ENCODE results near the gene GPR158. TPM values are rescaled to one million over a fixed set of nuclear protein-coding genes. Genes with fewer than 3 reads are reported as not detected.

Gene GPR158
- total RNA-seq, 1 experiment from 2014 or later: 0.07 TPM

- Histone ChIP-seq H3K9me3 (peaks cover 7% of the 10 kb centered on the region; the same call in 1 of the 2 replicates), H3K27me3 (replicated peaks; ENCODE audit: control insufficient read depth, insufficient read depth, low read length) (no peaks in the 10 kb centered on the region), H3K4me3 (ENCODE audit: low read depth, low read length) (no peak overlapping the region), H3K4me1 (no peaks in the 10 kb centered on the region), H3K36me3 (ENCODE audit: control insufficient read depth, insufficient read depth, low read length) (no peaks in the 10 kb centered on the region)
- CTCF ChIA-PET: interaction anchor here (0.5 kb wide), 1 partner anchor 178 kb away, joined by 3 read pairs; no protein-coding TSS in a partner anchor
- POLR2A ChIA-PET: no interaction called here
- no TSS peak for BruUV-seq (replicated peaks)
- intact Hi-C loops (cut with micrococcal nuclease; ENCODE audit: unreplicated experiment): no loop called here
- DNase-seq: no peak
- H3K27me3 Mint-ChIP-seq (ENCODE audit: insufficient read depth, unreplicated experiment): peaks cover 8% of the 10 kb centered on the region
- no peak overlapping the region for H3K4me3 Mint-ChIP-seq (ENCODE audit: unreplicated experiment)
- no peaks in the 10 kb centered on the region for H3K4me1 Mint-ChIP-seq (ENCODE audit: low read depth, unreplicated experiment)
- no peak overlapping the region for H3K27ac Mint-ChIP-seq (ENCODE audit: unreplicated experiment)
- peaks cover 20% of the 10 kb centered on the region for H3K9me3 Mint-ChIP-seq (ENCODE audit: unreplicated experiment)
- H3K36me3 Mint-ChIP-seq (ENCODE audit: insufficient read depth, unreplicated experiment): no peaks in the 10 kb centered on the region
- no peak for TF ChIP-seq CTCF (IDR thresholded peaks at IDR 0.05; ENCODE audit: insufficient read depth in 1 of 2, low read depth in 1 of 2, low read length in 1 of 2, severe bottlenecking in 1 of 2, unreplicated experiment in 1 of 2)
These were observed 43.9 kb upstream of the GPR158 start for GRCh38 chr10:25130906-25131305.

GRCh38 chr10:25142116-25142864, 32.5 kb upstream of the GPR158 start:
- no TSS peak for BruUV-seq (replicated peaks)
- Mint-ChIP-seq H3K27me3 (ENCODE audit: insufficient read depth, unreplicated experiment) (peaks cover 5% of the 10 kb centered on the region), H3K9me3 (ENCODE audit: unreplicated experiment) (no peaks in the 10 kb centered on the region), H3K4me3 (ENCODE audit: unreplicated experiment) (no peak overlapping the region), H3K36me3 (ENCODE audit: insufficient read depth, unreplicated experiment) (no peaks in the 10 kb centered on the region), H3K4me1 (ENCODE audit: low read depth, unreplicated experiment) (no peaks in the 10 kb centered on the region), H3K27ac (ENCODE audit: unreplicated experiment) (no peak overlapping the region)
- no peak for DNase-seq
- ChIA-PET POLR2A (no interaction called here), CTCF (no interaction called here)
- TF ChIP-seq CTCF (IDR thresholded peaks at IDR 0.05; ENCODE audit: insufficient read depth in 1 of 2, low read depth in 1 of 2, low read length in 1 of 2, severe bottlenecking in 1 of 2, unreplicated experiment in 1 of 2): no peak
- H3K4me1 ChIP-seq: no peaks in the 10 kb centered on the region
- no peak overlapping the region for H3K4me3 ChIP-seq (ENCODE audit: low read depth, low read length)
- no peaks in the 10 kb centered on the region for H3K27me3 ChIP-seq (replicated peaks; ENCODE audit: control insufficient read depth, insufficient read depth, low read length)
- intact Hi-C loops (cut with micrococcal nuclease; ENCODE audit: unreplicated experiment): no loop called here
- no peaks in the 10 kb centered on the region for H3K9me3 ChIP-seq
- H3K36me3 ChIP-seq (ENCODE audit: control insufficient read depth, insufficient read depth, low read length): no peaks in the 10 kb centered on the region

- H3K4me1 Mint-ChIP-seq (ENCODE audit: low read depth, unreplicated experiment): no peaks in the 10 kb centered on the region
- peaks cover 8% of the 10 kb centered on the region for H3K27me3 Mint-ChIP-seq (ENCODE audit: insufficient read depth, unreplicated experiment)
- Histone ChIP-seq H3K36me3 (ENCODE audit: control insufficient read depth, insufficient read depth, low read length) (no peaks in the 10 kb centered on the region), H3K4me1 (no peaks in the 10 kb centered on the region), H3K9me3 (no peaks in the 10 kb centered on the region), H3K27me3 (replicated peaks; ENCODE audit: control insufficient read depth, insufficient read depth, low read length) (no peaks in the 10 kb centered on the region; the same call in 1 of the 2 replicates), H3K4me3 (ENCODE audit: low read depth, low read length) (no peak overlapping the region)
- no peak for TF ChIP-seq CTCF (IDR thresholded peaks at IDR 0.05; ENCODE audit: insufficient read depth in 1 of 2, low read depth in 1 of 2, low read length in 1 of 2, severe bottlenecking in 1 of 2, unreplicated experiment in 1 of 2)
- CTCF ChIA-PET: interaction anchor here (0.7 kb wide), 1 partner anchor 127 kb away, joined by 5 read pairs; no protein-coding TSS in a partner anchor
- intact Hi-C loops (cut with micrococcal nuclease; ENCODE audit: unreplicated experiment): no loop called here
- peaks cover 11% of the 10 kb centered on the region for H3K9me3 Mint-ChIP-seq (ENCODE audit: unreplicated experiment)
- no peak for DNase-seq
- no peak overlapping the region for H3K27ac Mint-ChIP-seq (ENCODE audit: unreplicated experiment)
- no peaks in the 10 kb centered on the region for H3K36me3 Mint-ChIP-seq (ENCODE audit: insufficient read depth, unreplicated experiment)
- POLR2A ChIA-PET: no interaction called here
- no TSS peak for BruUV-seq (replicated peaks)
- H3K4me3 Mint-ChIP-seq (ENCODE audit: unreplicated experiment): no peak overlapping the region
These were observed 17.2 kb upstream of the GPR158 start for GRCh38 chr10:25157650-25158049.

Data from Caco-2 (cell line).